OCI-LY1 (cell line): ENCODE measurements around the gene HSPA12A.

Experiments used
- H2AFZ ChIP-seq: fragments of 200-600 bp; sonication (generic), shearing (Covaris generic); 2 replicates; pipeline ENCODE4 v1.6.0; 2014; ENCODE audit warnings: antibody characterized with exemption, mild to moderate bottlenecking, low read length
- H3F3A ChIP-seq: fragments of 200-600 bp; sonication (generic), shearing (Covaris generic); 2 replicates; pipeline ENCODE4 v1.6.0; 2014; ENCODE audit warnings: mild to moderate bottlenecking, antibody characterized with exemption, low read length, moderate library complexity; ENCODE audit not compliant: insufficient read depth
- H3K27ac ChIP-seq: fragments of 200-600 bp; sonication (generic); 2 replicates; pipeline ENCODE4 v1.5.1; 2014; ENCODE audit warnings: low read length, mixed run types, mild to moderate bottlenecking, low read depth; ENCODE audit not compliant: poor library complexity, severe bottlenecking
- H3K27me3 ChIP-seq: fragments of 200-600 bp; sonication (generic); 2 replicates; pipeline ENCODE4 v1.6.0; 2014; ENCODE audit warnings: antibody characterized with exemption, mild to moderate bottlenecking, low read length, moderate library complexity; ENCODE audit not compliant: insufficient read depth
- H3K36me3 ChIP-seq: fragments of 200-600 bp; sonication (generic); 2 replicates; pipeline ENCODE4 v1.6.1; 2014; ENCODE audit warnings: mild to moderate bottlenecking, antibody characterized with exemption, low read length, moderate library complexity, mixed read lengths; ENCODE audit not compliant: insufficient read depth
- H3K4me1 ChIP-seq: fragments of 200-600 bp; sonication (generic); 2 replicates; pipeline ENCODE4 v1.5.1; 2014; ENCODE audit warnings: mild to moderate bottlenecking, low read length, moderate library complexity; ENCODE audit not compliant: insufficient read depth, severe bottlenecking
- H3K4me2 ChIP-seq: fragments of 200-600 bp; sonication (generic), shearing (Covaris generic); 2 replicates; pipeline ENCODE4 v1.6.1; 2014; ENCODE audit warnings: low read length
- H3K4me3 ChIP-seq: fragments of 200-600 bp; sonication (generic); 2 replicates; pipeline ENCODE4 v1.5.1; 2014; ENCODE audit warnings: low read length, low read depth, mild to moderate bottlenecking, mixed read lengths; ENCODE audit not compliant: poor library complexity, severe bottlenecking
- H3K79me2 ChIP-seq: fragments of 200-600 bp; shearing (Covaris generic); 2 replicates; pipeline ENCODE4 v1.6.1; 2016; ENCODE audit warnings: mixed run types, low read length, mixed read lengths; ENCODE audit not compliant: insufficient read depth
- H3K9ac ChIP-seq: fragments of 200-600 bp; sonication (generic), shearing (Covaris generic); 2 replicates; pipeline ENCODE4 v1.6.1; 2014; ENCODE audit warnings: mild to moderate bottlenecking, low read length, mixed read lengths
- H3K9me2 ChIP-seq: fragments of 200-600 bp; sonication (generic), shearing (Covaris generic); 2 replicates; pipeline ENCODE4 v1.6.1; 2014; ENCODE audit warnings: low read depth, mild to moderate bottlenecking, low read length, mixed read lengths
- H3K9me3 ChIP-seq: fragments of 200-600 bp; shearing (Covaris generic); 2 replicates; pipeline ENCODE4 v1.6.1; 2014; ENCODE audit warnings: low read length, mixed read lengths
- H4K20me1 ChIP-seq: fragments of 200-600 bp; sonication (generic), shearing (Covaris generic); 2 replicates; pipeline ENCODE4 v1.6.0; 2016; ENCODE audit warnings: mild to moderate bottlenecking, low read length; ENCODE audit not compliant: insufficient read depth
- EZH2 ChIP-seq: fragments of 200-600 bp; sonication (generic), shearing (Covaris generic); IDR thresholded peaks from 2 replicates; pipeline ENCODE4 v1.8.0; 2017; ENCODE audit warnings: borderline replicate concordance, mixed run types, mild to moderate bottlenecking, antibody characterized with exemption, low read length, moderate library complexity, mixed read lengths
- TF ChIP-seq, protein P1 (sequence below): fragments of 200-600 bp; sonication (generic), shearing (Covaris generic); IDR thresholded peaks from 2 replicates; pipeline ENCODE4 v1.5.1; 2017; ENCODE audit warnings: mild to moderate bottlenecking, antibody characterized with exemption, low read length, moderate library complexity, mixed read lengths

HSPA12A gene

DNA sequence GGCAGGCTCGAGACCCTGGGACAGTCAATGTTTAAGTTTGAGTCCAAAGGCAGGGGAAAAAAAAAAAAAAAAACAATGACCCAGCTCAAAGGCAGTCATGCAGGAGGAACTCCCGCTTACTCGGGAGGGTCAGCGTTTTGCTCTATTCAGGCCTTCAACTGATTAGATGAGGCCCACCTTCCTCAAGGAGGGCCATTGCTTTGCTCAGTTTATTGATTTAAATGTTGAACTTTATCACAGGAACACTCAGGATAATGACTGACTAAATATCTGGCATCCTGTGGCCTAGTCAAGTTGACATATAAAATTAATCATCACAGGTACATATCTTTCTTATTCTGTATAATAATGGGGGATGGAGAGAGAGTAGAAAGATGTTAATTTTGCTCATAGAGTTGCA lies 52.6 kb downstream of the HSPA12A start:
- H3F3A ChIP-seq, result no peaks in the 10 kb centered on the region
- TF ChIP-seq EZH2, result no peak
- TF ChIP-seq, protein P1, sequence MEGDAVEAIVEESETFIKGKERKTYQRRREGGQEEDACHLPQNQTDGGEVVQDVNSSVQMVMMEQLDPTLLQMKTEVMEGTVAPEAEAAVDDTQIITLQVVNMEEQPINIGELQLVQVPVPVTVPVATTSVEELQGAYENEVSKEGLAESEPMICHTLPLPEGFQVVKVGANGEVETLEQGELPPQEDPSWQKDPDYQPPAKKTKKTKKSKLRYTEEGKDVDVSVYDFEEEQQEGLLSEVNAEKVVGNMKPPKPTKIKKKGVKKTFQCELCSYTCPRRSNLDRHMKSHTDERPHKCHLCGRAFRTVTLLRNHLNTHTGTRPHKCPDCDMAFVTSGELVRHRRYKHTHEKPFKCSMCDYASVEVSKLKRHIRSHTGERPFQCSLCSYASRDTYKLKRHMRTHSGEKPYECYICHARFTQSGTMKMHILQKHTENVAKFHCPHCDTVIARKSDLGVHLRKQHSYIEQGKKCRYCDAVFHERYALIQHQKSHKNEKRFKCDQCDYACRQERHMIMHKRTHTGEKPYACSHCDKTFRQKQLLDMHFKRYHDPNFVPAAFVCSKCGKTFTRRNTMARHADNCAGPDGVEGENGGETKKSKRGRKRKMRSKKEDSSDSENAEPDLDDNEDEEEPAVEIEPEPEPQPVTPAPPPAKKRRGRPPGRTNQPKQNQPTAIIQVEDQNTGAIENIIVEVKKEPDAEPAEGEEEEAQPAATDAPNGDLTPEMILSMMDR, result no peak

DNA sequence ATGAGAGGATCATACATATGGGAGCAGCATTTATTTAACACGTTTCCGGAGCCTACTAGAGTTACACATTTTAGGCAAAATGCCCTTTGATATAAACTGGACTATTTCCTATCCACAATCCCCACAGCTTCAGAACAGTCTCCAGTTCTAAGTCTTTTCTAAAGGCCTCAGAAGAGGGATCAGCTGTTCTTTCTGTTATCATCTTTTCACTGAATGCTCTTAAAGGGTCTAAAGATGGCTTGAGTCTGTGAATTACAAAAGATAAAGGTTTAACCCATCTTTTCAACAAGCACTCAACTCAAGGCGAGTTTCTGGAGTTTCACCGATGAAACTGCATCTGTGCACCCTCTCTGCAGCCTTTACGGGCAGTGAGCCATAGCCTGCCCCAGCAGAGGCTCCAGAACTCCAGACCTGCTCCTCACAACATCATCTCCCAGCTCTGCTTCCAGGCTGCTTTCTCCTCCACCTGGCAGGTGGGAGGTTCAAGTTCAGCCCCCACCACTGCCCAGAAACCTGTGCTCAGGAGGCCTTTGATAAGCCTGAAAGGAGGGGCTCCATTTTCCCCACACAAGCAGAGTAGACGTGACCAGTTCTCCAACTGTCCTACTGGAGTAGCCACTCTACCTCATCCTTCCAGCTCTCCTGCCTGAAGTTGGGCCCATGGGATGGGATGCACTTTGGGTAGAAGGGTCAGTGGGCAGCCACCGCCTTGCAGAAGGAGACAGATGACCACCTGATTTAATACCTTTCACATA lies 53.4 kb downstream of the HSPA12A start:
- H3K4me1 ChIP-seq, result no peaks in the 10 kb centered on the region
- H3K9me3 ChIP-seq, result no peaks in the 10 kb centered on the region
- no peak overlapping the region for H3K4me2 ChIP-seq
- no peak overlapping the region for H2AFZ ChIP-seq
- H3K27me3 ChIP-seq, result no peaks in the 10 kb centered on the region
- no peak overlapping the region for H3K27ac ChIP-seq
- H3K36me3 ChIP-seq, result no peaks in the 10 kb centered on the region
- no peaks in the 10 kb centered on the region for H3K79me2 ChIP-seq
- TF ChIP-seq EZH2, result no peak
- TF ChIP-seq, protein P1, result no peak
- no peaks in the 10 kb centered on the region for H3F3A ChIP-seq
- H3K4me3 ChIP-seq, result no peak overlapping the region
- H3K9me2 ChIP-seq, result no peaks in the 10 kb centered on the region
- no peaks in the 10 kb centered on the region for H4K20me1 ChIP-seq
- H3K9ac ChIP-seq, result no peak overlapping the region

More for the DNA sequence above, 52.6 kb downstream of the HSPA12A start:
- Histone ChIP-seq H3K4me3 (no peak overlapping the region), H2AFZ (no peak overlapping the region), H3K79me2 (no peaks in the 10 kb centered on the region), H3K27ac (no peak overlapping the region), H4K20me1 (no peaks in the 10 kb centered on the region), H3K27me3 (no peaks in the 10 kb centered on the region), H3K4me2 (no peak overlapping the region), H3K9me2 (no peaks in the 10 kb centered on the region), H3K9me3 (no peaks in the 10 kb centered on the region), H3K9ac (no peak overlapping the region), H3K4me1 (no peaks in the 10 kb centered on the region), H3K36me3 (no peaks in the 10 kb centered on the region)

DNA sequence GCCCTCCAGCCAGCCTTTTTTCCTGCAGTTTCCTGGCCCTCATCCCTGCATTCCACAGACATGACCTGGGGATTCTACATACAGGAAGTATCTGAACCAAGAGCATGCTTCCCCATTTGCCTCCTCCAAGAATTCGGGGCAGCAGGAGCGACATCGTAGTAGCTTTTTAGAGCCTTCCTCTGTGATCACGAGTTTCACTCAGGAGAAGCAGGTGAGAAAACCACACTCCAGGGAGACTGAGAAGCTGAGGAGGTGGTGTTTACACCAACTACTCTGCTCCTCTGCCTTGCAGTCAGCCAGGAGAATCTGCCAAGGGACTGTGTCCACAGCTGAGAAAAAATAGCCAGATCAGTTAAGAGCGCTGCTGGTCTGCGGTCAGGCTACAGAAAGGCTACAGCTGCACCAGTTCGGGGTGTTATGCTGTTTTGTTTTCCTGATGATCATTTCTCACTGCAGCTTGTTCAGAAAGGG lies 54.1 kb downstream of the HSPA12A start:
- Histone ChIP-seq H3K4me2 (no peak overlapping the region), H3F3A (no peaks in the 10 kb centered on the region), H3K36me3 (no peaks in the 10 kb centered on the region), H3K9me2 (no peaks in the 10 kb centered on the region), H3K27ac (no peak overlapping the region), H3K9ac (no peak overlapping the region), H3K27me3 (no peaks in the 10 kb centered on the region), H3K9me3 (no peaks in the 10 kb centered on the region), H2AFZ (no peak overlapping the region), H3K4me1 (no peaks in the 10 kb centered on the region), H3K79me2 (no peaks in the 10 kb centered on the region), H3K4me3 (no peak overlapping the region), H4K20me1 (no peaks in the 10 kb centered on the region)
- TF ChIP-seq, protein P1, result no peak
- no peak for TF ChIP-seq EZH2
